ENCODE measurements around the gene CRK. TPM values are rescaled to one million over a fixed set of nuclear protein-coding genes. Genes with fewer than 3 reads are reported as not detected.

The CRK gene
- total and polyA plus RNA-seq, 10 of the 15 experiments (the other 5 are each of a cell fraction or from before 2014, with no cell fraction given), result 11.1 to 23.8 (median 20.5) TPM

DNA sequence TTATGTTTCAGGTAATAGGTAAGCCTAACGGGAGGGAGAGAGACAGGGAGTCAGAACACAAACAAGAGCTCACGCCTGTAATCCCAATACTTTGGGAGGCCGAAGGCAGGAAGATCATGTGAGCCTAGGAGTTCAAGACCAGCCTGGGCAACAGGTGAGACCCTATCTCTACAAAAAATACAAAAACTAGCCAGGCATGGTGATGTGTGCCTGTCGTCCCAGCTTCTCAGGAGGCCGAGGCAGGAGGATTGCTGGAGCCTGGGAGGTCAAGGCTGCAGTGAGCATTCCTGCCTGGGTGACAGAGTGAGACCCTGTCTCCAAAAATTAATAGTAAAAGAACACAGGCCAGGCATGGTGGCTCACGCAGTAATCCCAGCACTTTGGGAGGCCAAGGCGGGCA, 83.4 kb downstream of the CRK start:
- in situ Hi-C loops (cut with MboI), result no loop called here
- no peak for ATAC-seq
- intact Hi-C loops (cut with micrococcal nuclease; ENCODE audit: unreplicated experiment), result no loop called here
- FAIRE-seq, result no peak
- Histone ChIP-seq H3K4me1 (ENCODE audit: control insufficient read depth, insufficient read depth, low read length) (peaks cover 49% of the 10 kb centered on the region), H3K4me3 (no peak overlapping the region), H3K27ac (ENCODE audit: control insufficient read depth, insufficient read depth) (no peak overlapping the region), H3K27me3 (replicated peaks in 1 of 2; ENCODE audit: control insufficient read depth in 2 of 2, insufficient read depth in 2 of 2, low read length in 1 of 2) (no peaks in the 10 kb centered on the region), H2AFZ (ENCODE audit: control insufficient read depth, low read depth, low read length) (no peak overlapping the region), H3K9me3 (replicated peaks; ENCODE audit: control insufficient read depth, insufficient read depth, low read length) (no peaks in the 10 kb centered on the region), H3K4me2 (ENCODE audit: control insufficient read depth, insufficient read depth) (no peak overlapping the region), H4K20me1 (ENCODE audit: control insufficient read depth, insufficient read depth) (peaks cover 42% of the 10 kb centered on the region), H3K36me3 (ENCODE audit: control insufficient read depth in 2 of 2, insufficient read depth in 2 of 2, low read length in 1 of 2) (peaks cover 9 to 21% of the 10 kb centered on the region in 2 experiments), H3K79me2 (ENCODE audit: control insufficient read depth, insufficient read depth, low read length) (peaks cover 95% of the 10 kb centered on the region), H3K9ac (ENCODE audit: control insufficient read depth, insufficient read depth, low read length) (no peak overlapping the region)
- POLR2A ChIA-PET, result no interaction called here
- SMC1A ChIA-PET (ENCODE audit: uncharacterized antibody, unreplicated experiment), result interaction anchor here (2.0 to 2.5 kb wide), 2 partner anchors 10 to 20 kb away, joined by 10 read pairs; no protein-coding TSS in a partner anchor
- TF ChIP-seq FOXK2 (IDR thresholded peaks at IDR 0.05) (no peak), NFIC (IDR thresholded peaks at IDR 0.05; ENCODE audit: low read depth, low read length) (no peak), SPI1 (IDR thresholded peaks at IDR 0.05; ENCODE audit: borderline replicate concordance, insufficient read depth, low read depth, low read length) (no peak), NR2C1 (IDR thresholded peaks at IDR 0.05) (no peak), RAD51 (IDR thresholded peaks at IDR 0.05) (no peak)
- TF ChIP-seq, protein P1, sequence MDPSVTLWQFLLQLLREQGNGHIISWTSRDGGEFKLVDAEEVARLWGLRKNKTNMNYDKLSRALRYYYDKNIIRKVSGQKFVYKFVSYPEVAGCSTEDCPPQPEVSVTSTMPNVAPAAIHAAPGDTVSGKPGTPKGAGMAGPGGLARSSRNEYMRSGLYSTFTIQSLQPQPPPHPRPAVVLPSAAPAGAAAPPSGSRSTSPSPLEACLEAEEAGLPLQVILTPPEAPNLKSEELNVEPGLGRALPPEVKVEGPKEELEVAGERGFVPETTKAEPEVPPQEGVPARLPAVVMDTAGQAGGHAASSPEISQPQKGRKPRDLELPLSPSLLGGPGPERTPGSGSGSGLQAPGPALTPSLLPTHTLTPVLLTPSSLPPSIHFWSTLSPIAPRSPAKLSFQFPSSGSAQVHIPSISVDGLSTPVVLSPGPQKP (IDR thresholded peaks at IDR 0.05; ENCODE audit: low read depth, low read length), result no peak
- TF ChIP-seq, protein P2, sequence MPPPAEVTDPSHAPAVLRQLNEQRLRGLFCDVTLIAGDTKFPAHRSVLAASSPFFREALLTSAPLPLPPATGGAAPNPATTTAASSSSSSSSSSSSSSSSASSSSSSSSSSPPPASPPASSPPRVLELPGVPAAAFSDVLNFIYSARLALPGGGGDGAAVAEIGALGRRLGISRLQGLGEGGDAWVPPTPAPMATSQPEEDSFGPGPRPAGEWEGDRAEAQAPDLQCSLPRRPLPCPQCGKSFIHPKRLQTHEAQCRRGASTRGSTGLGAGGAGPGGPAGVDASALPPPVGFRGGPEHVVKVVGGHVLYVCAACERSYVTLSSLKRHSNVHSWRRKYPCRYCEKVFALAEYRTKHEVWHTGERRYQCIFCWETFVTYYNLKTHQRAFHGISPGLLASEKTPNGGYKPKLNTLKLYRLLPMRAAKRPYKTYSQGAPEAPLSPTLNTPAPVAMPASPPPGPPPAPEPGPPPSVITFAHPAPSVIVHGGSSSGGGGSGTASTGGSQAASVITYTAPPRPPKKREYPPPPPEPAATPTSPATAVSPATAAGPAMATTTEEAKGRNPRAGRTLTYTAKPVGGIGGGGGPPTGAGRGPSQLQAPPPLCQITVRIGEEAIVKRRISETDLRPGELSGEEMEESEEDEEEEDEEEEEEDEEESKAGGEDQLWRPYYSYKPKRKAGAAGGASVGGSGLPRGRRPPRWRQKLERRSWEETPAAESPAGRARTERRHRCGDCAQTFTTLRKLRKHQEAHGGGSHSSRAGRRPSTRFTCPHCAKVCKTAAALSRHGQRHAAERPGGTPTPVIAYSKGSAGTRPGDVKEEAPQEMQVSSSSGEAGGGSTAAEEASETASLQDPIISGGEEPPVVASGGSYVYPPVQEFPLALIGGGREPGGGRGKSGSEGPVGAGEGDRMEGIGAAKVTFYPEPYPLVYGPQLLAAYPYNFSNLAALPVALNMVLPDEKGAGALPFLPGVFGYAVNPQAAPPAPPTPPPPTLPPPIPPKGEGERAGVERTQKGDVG (CRISPR knock-in tag; IDR thresholded peaks at IDR 0.05), result no peak
- CTCF ChIA-PET, result interaction anchor here (1.0 to 1.5 kb wide), 4 partner anchors 25 to 143 kb away, joined by 4 to 9 read pairs (median 4); partner anchors contain the start of gene INPP5K
- RAD21 ChIA-PET (ENCODE audit: unreplicated experiment), result no interaction called here
- 91% methylated on average over 7 of the region's 7 CpGs for WGBS (ENCODE audit: insufficient coverage, insufficient replicate concordance, low lambda C conversion rate, missing lambda C conversion rate)
- no peak for DNase-seq (ENCODE audit: low read depth, low spot score)
- no TSS peak for BruUV-seq (replicated peaks)
